Brain microvascular endothelial cell (primary cell): ENCODE measurements around the gene CBLB.

Experiments used
- DNase-seq: peaks from one replicate; pipeline ENCODE4 v3.0.0-alpha.2; 2020
- H3K27ac ChIP-seq: fragments of 250-450 bp; sonication (Bioruptor Pico); 2 replicates; pipeline ENCODE4 v1.5.1; 2020; ENCODE audit warnings: mild to moderate bottlenecking, moderate library complexity
- H3K27me3 ChIP-seq: fragments of 250-450 bp; sonication (Bioruptor Pico); replicated peaks from 2 replicates; pipeline ENCODE4 v1.5.1; 2020; ENCODE audit warnings: mild to moderate bottlenecking
- H3K36me3 ChIP-seq: fragments of 250-450 bp; sonication (Bioruptor Pico); replicated peaks from 2 replicates; pipeline ENCODE4 v1.5.1; 2020; ENCODE audit warnings: mild to moderate bottlenecking
- H3K4me3 ChIP-seq: 2 replicates; pipeline ENCODE4 v1.5.1; 2011; ENCODE audit warnings: low read depth, mild to moderate bottlenecking, control low read depth, low read length, moderate library complexity
- CTCF ChIP-seq: IDR thresholded peaks from 2 replicates; pipeline ENCODE4 v1.5.1; 2011; ENCODE audit warnings: low read depth, mild to moderate bottlenecking, moderate library complexity, low read length, control low read depth, inconsistent platforms; ENCODE audit errors: missing control alignments
- in situ Hi-C: cut with HindIII; loops from 2 replicates; pipeline ENCODE4 v1.10.0; 2017; ENCODE audit warnings: low sequenced_read_pairs, low pct_ligation_motif_present

The CBLB gene

GRCh38 chr3:105775368-105775767, 93.4 kb downstream of the CBLB start:
- in situ Hi-C loops = no loop called here
- Histone ChIP-seq H3K4me3 (no peak overlapping the region), H3K27me3 (no peaks in the 10 kb centered on the region), H3K36me3 (no peaks in the 10 kb centered on the region), H3K27ac (no peak overlapping the region)
- no peak for DNase-seq
- TF ChIP-seq CTCF = no peak

DNA sequence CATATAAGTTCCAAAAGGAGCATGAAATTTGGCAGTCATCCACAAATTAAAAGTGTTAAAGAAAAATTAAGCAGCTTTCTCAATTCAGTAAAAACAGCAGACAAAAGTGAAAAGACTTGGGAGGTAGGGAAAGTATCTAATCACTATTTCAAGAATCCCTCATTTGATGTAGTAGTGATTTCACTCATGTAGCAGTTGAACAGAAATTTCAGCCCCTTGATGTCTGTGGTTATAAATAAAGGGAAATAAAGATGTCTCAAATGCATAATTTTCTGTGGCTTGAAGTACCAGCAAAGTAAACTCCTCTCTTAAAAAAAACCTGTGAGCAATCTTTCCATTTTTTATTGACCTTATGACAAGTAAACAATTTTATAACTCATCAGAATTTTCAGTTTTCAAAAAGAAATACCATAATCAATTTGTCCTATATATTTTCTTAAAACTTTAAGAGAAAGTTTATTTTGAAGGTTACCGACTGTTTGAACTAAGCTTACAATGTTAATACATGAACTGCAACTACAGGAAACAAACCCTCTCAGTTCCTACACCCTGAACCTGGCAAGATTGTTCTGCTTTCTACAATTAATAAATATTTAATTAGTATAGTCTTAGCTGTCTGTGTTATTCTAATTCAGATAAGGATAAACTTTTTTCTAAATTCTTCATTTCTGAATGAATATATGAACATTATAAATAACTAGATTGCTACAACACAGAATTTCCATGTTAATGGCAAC, 94.2 kb downstream of the CBLB start:
- no peak for DNase-seq
- H3K27ac ChIP-seq = no peak overlapping the region
- H3K4me3 ChIP-seq = no peak overlapping the region
- in situ Hi-C loops = no loop called here
- no peak for TF ChIP-seq CTCF
- no peaks in the 10 kb centered on the region for H3K36me3 ChIP-seq
- no peaks in the 10 kb centered on the region for H3K27me3 ChIP-seq

DNA sequence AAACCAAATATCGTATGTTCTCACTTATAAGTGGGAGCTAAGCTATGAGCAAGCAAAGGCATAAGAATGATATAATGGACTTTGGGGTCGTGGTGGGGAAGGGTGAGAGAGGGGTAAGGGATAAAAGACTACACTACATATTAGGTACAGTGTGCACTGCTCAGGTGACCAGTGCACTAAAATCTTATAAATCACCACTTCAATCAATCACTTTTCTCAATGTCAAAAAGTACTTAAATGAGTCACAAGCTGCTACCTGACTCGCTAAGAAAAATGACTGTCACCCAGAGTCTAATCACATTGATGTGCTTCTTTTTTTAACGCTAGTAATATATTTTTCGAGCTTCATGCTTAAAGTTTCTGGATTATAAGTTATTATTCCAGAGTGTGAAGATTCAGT, 95.5 kb downstream of the CBLB start:
- H3K27ac ChIP-seq = no peak overlapping the region
- no peak for DNase-seq
- TF ChIP-seq CTCF = no peak
- no peaks in the 10 kb centered on the region for H3K36me3 ChIP-seq
- H3K4me3 ChIP-seq = no peak overlapping the region
- in situ Hi-C loops = no loop called here
- no peaks in the 10 kb centered on the region for H3K27me3 ChIP-seq

GRCh38 chr3:105772635-105773034, 96.2 kb downstream of the CBLB start:
- Histone ChIP-seq H3K36me3 (no peaks in the 10 kb centered on the region), H3K27me3 (no peaks in the 10 kb centered on the region), H3K4me3 (no peak overlapping the region), H3K27ac (no peak overlapping the region)
- DNase-seq = no peak
- in situ Hi-C loops = no loop called here
- no peak for TF ChIP-seq CTCF

- in situ Hi-C loops = no loop called here
- Histone ChIP-seq H3K27me3 (no peaks in the 10 kb centered on the region), H3K36me3 (no peaks in the 10 kb centered on the region), H3K4me3 (no peak overlapping the region), H3K27ac (no peak overlapping the region)
- no peak for DNase-seq
- no peak for TF ChIP-seq CTCF
Measured at GRCh38 chr3:105771392-105771791, 97.4 kb downstream of the CBLB start.

GRCh38 chr3:105770410-105770809, 98.4 kb downstream of the CBLB start:
- no peak for TF ChIP-seq CTCF
- Histone ChIP-seq H3K27ac (no peak overlapping the region), H3K4me3 (no peak overlapping the region), H3K27me3 (no peaks in the 10 kb centered on the region), H3K36me3 (no peaks in the 10 kb centered on the region)
- DNase-seq = no peak
- in situ Hi-C loops = no loop called here
